ENCODE measurements around the gene NRDC.

- TF ChIP-seq RARB (CRISPR knock-in tag; IDR thresholded peaks at IDR 0.05), result no peak
- TF ChIP-seq POLR2A (IDR thresholded peaks at IDR 0.05; ENCODE audit: low read length), result no peak
- no peak for TF ChIP-seq CTCF (IDR thresholded peaks at IDR 0.05)
- TF ChIP-seq NPAS2 (CRISPR knock-in tag; IDR thresholded peaks at IDR 0.05; ENCODE audit: borderline replicate concordance), result no peak
- no peak for TF ChIP-seq SMC3 (IDR thresholded peaks at IDR 0.05)
- no peak for TF ChIP-seq GATA3 (IDR thresholded peaks at IDR 0.05; ENCODE audit: borderline replicate concordance)
- TF ChIP-seq, protein P1, sequence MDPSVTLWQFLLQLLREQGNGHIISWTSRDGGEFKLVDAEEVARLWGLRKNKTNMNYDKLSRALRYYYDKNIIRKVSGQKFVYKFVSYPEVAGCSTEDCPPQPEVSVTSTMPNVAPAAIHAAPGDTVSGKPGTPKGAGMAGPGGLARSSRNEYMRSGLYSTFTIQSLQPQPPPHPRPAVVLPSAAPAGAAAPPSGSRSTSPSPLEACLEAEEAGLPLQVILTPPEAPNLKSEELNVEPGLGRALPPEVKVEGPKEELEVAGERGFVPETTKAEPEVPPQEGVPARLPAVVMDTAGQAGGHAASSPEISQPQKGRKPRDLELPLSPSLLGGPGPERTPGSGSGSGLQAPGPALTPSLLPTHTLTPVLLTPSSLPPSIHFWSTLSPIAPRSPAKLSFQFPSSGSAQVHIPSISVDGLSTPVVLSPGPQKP (IDR thresholded peaks at IDR 0.05; ENCODE audit: low read depth, low read length), result no peak
- TF ChIP-seq CEBPB (IDR thresholded peaks at IDR 0.05), result no peak
- no peak for TF ChIP-seq RAD21 (conservative IDR thresholded peaks at IDR 0.05 in 1 of 2, IDR thresholded peaks at IDR 0.05 in 1 of 2)
- TF ChIP-seq RFX5 (IDR thresholded peaks at IDR 0.05), result no peak
- no peak for TF ChIP-seq RCOR1 (IDR thresholded peaks at IDR 0.05; ENCODE audit: low read depth, low read length)
These were observed 15.1 kb downstream of the NRDC start for GRCh38 chr1:51863384-51863783.

Data from A549 (cell line).